ENCODE data around the gene SLC19A2. TPM values are rescaled to one million over a fixed set of nuclear protein-coding genes. Genes with fewer than 3 reads are reported as not detected.

Gene SLC19A2
- total RNA-seq, 2 experiments from 2014 or later: 3.2 to 6.5 TPM

GRCh38 chr1:169421309-169421708, 64.4 kb downstream of the SLC19A2 start:
- no peak for TF ChIP-seq CTCF (conservative IDR thresholded peaks at IDR 0.05; ENCODE audit: low read length)
- TF ChIP-seq EZH2phosphoT487 (IDR thresholded peaks at IDR 0.05; ENCODE audit: borderline replicate concordance, low read depth, low read length): no peak
- CTCF ChIA-PET (ENCODE audit: unreplicated experiment): no interaction called here
- no peaks in the 10 kb centered on the region for H4K20me1 ChIP-seq (ENCODE audit: insufficient read depth, low read length)
- H3K36me3 ChIP-seq (ENCODE audit: insufficient read depth, low read length): no peaks in the 10 kb centered on the region
- no peak for DNase-seq (ENCODE audit: low spot score)
- no peaks in the 10 kb centered on the region for H3K4me1 ChIP-seq (ENCODE audit: insufficient read depth, low read length, poor library complexity, severe bottlenecking)
- no peak overlapping the region for H3K4me2 ChIP-seq (ENCODE audit: low read length)
- intact Hi-C loops (cut with micrococcal nuclease; ENCODE audit: unreplicated experiment): no loop called here
- no peaks in the 10 kb centered on the region for H3K9me2 ChIP-seq (ENCODE audit: insufficient read depth, low read length)
- no TSS peak for BruUV-seq (replicated peaks)
- H3K4me3 ChIP-seq (ENCODE audit: low read depth, low read length, poor library complexity, severe bottlenecking): no peak overlapping the region
- H3K9me3 ChIP-seq (ENCODE audit: low read length): no peaks in the 10 kb centered on the region
- H3K27ac ChIP-seq (ENCODE audit: low read depth, low read length, poor library complexity, severe bottlenecking): no peak overlapping the region
- H2AFZ ChIP-seq (ENCODE audit: low read length): no peak overlapping the region
- POLR2A ChIA-PET: interaction anchor here (0.6 kb wide), 1 partner anchor 38 kb away, joined by 4 read pairs; no protein-coding TSS in a partner anchor
- no peaks in the 10 kb centered on the region for H3K79me2 ChIP-seq (ENCODE audit: insufficient read depth, low read depth, low read length)

DNA sequence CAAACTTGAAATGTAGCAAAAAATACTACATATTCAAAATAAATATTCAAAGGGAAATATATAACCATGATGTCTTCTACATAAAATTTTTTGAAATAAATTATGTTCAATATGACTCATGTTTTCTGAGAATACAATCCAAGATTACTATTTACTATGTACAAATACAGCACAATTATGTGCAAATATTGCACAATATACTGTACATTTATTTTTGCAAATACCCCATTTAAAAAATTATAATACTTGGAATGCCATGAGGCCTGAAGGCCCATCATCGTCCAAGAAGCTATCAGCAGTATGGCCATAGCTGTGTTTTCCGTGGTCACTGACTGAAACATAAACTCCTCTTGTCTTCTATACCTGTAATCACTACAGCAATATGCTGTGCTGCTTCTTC, 70.8 kb downstream of the SLC19A2 start:
- POLR2A ChIA-PET: no interaction called here
- TF ChIP-seq CTCF (conservative IDR thresholded peaks at IDR 0.05; ENCODE audit: low read length) (no peak), EZH2phosphoT487 (IDR thresholded peaks at IDR 0.05; ENCODE audit: borderline replicate concordance, low read depth, low read length) (no peak)
- no peaks in the 10 kb centered on the region for H4K20me1 ChIP-seq (ENCODE audit: insufficient read depth, low read length)

More for the DNA sequence above, 70.8 kb downstream of the SLC19A2 start:
- intact Hi-C loops (cut with micrococcal nuclease; ENCODE audit: unreplicated experiment): no loop called here
- no peak overlapping the region for H2AFZ ChIP-seq (ENCODE audit: low read length)
- no peak for DNase-seq (ENCODE audit: low spot score)
- CTCF ChIA-PET (ENCODE audit: unreplicated experiment): no interaction called here
- H3K4me3 ChIP-seq (ENCODE audit: low read depth, low read length, poor library complexity, severe bottlenecking): no peak overlapping the region
- no TSS peak for BruUV-seq (replicated peaks)
- H3K79me2 ChIP-seq (ENCODE audit: insufficient read depth, low read depth, low read length): no peaks in the 10 kb centered on the region
- H3K9me3 ChIP-seq (ENCODE audit: low read length): no peaks in the 10 kb centered on the region
- H3K27ac ChIP-seq (ENCODE audit: low read depth, low read length, poor library complexity, severe bottlenecking): no peak overlapping the region
- no peak overlapping the region for H3K4me2 ChIP-seq (ENCODE audit: low read length)
- H3K4me1 ChIP-seq (ENCODE audit: insufficient read depth, low read length, poor library complexity, severe bottlenecking): no peaks in the 10 kb centered on the region
- H3K9me2 ChIP-seq (ENCODE audit: insufficient read depth, low read length): no peaks in the 10 kb centered on the region
- H3K36me3 ChIP-seq (ENCODE audit: insufficient read depth, low read length): no peaks in the 10 kb centered on the region

Small RNA genes within 50 kb of the gene (small RNA-seq; reads per million reads assigned to genes)
- gene AL021068.2: not detected

Other genes starting within 250 kb of the SLC19A2 start
- gene NME7, start 118.1 kb downstream of the SLC19A2 start, total RNA-seq (2014; rRNA removed; shearing (Covaris generic)): 4.2 and 9.3 TPM in 2 replicates
- 16.1 and 17.0 TPM in 2 replicates for gene NME7, start 118.1 kb downstream of the SLC19A2 start, total RNA-seq (2022)
- 4.9 and 7.1 TPM in 2 replicates for gene BLZF1, start 117.7 kb downstream of the SLC19A2 start, total RNA-seq (2014; rRNA removed; shearing (Covaris generic))
- 11.3 and 14.3 TPM in 2 replicates for gene BLZF1, start 117.7 kb downstream of the SLC19A2 start, total RNA-seq (2022)
- not detected in 2 replicates for gene CCDC181, start 58.5 kb downstream of the SLC19A2 start, total RNA-seq (2014; rRNA removed; shearing (Covaris generic))
- gene CCDC181, start 58.5 kb downstream of the SLC19A2 start, total RNA-seq (2022): not detected in 2 replicates
- gene F5, start 100.5 kb upstream of the SLC19A2 start, total RNA-seq (2014; rRNA removed; shearing (Covaris generic)): not detected in 2 replicates
- gene F5, start 100.5 kb upstream of the SLC19A2 start, total RNA-seq (2022): not detected in 2 replicates
- gene SELP, start 144.2 kb upstream of the SLC19A2 start, total RNA-seq (2014; rRNA removed; shearing (Covaris generic)): not detected in 2 replicates
- not detected in 2 replicates for gene SELP, start 144.2 kb upstream of the SLC19A2 start, total RNA-seq (2022)
- 0.16 and 0.46 TPM in 2 replicates for gene SELL, start 225.7 kb upstream of the SLC19A2 start, total RNA-seq (2014; rRNA removed; shearing (Covaris generic))
- 1.5 and 2.2 TPM in 2 replicates for gene SELL, start 225.7 kb upstream of the SLC19A2 start, total RNA-seq (2022)
- gene SELE, start 248.1 kb upstream of the SLC19A2 start, total RNA-seq (2014; rRNA removed; shearing (Covaris generic)): not detected in 2 replicates
- not detected in 2 replicates for gene SELE, start 248.1 kb upstream of the SLC19A2 start, total RNA-seq (2022)

Measured in OCI-LY7 (cell line).